Measurements from ENCODE around the gene MAP3K6.
"Not testable (repeated sequence)": the region's sequence is repeated elsewhere in the genome, so short reads cannot be mapped to it uniquely, and the experiment has no call there.

MAP3K6 gene

GRCh38 chr1:27395441-27396195, 28.9 kb upstream of the MAP3K6 start:
- DNase-seq = peak; percentile 92

GRCh38 chr1:27394925-27395324, 28.2 kb upstream of the MAP3K6 start:
- DNase-seq = no peak

- no peak for DNase-seq
Measured at GRCh38 chr1:27394282-27394658, 27.5 kb upstream of the MAP3K6 start.

GRCh38 chr1:27393641-27394281, 27.0 kb upstream of the MAP3K6 start:
- no peak for DNase-seq

GRCh38 chr1:27392778-27393635, 26.2 kb upstream of the MAP3K6 start:
- peak; percentile 69 for DNase-seq

GRCh38 chr1:27392096-27392777, 25.5 kb upstream of the MAP3K6 start, which contains the start of gene GPR3:
Gene GPR3, plus strand, starts transcription at chr1:27392622. Its CDS starts 1,177 bp downstream, at chr1:27393799.
- peak; percentile 98 for DNase-seq

GRCh38 chr1:27391511-27392095, 24.8 kb upstream of the MAP3K6 start:
- no peak for DNase-seq

- peak; percentile 89 for DNase-seq
Measured at GRCh38 chr1:27388337-27389005, 21.7 kb upstream of the MAP3K6 start.

- DNase-seq = not testable (repeated sequence)
Measured at GRCh38 chr1:27384797-27385196, 18.0 kb upstream of the MAP3K6 start.

- no peak for DNase-seq
Measured at GRCh38 chr1:27383661-27384060, 16.9 kb upstream of the MAP3K6 start.

- DNase-seq = no peak
Measured at GRCh38 chr1:27383039-27383605, 16.4 kb upstream of the MAP3K6 start, which contains the start of gene CD164L2. Gene CD164L2, minus strand, starts transcription at chr1:27383333. Its CDS starts 94 bp downstream, at chr1:27383239.

GRCh38 chr1:27381969-27382762, 15.4 kb upstream of the MAP3K6 start:
- no peak for DNase-seq

GRCh38 chr1:27380766-27381733, 14.3 kb upstream of the MAP3K6 start:
- no peak for DNase-seq

- DNase-seq = no peak
Measured at GRCh38 chr1:27380224-27380623, 13.5 kb upstream of the MAP3K6 start.

- no peak for DNase-seq
Measured at GRCh38 chr1:27379564-27380122, 12.9 kb upstream of the MAP3K6 start.

GRCh38 chr1:27377760-27378495, 11.2 kb upstream of the MAP3K6 start:
- DNase-seq = no peak

- no peak for DNase-seq
Measured at GRCh38 chr1:27374362-27375086, 7.8 kb upstream of the MAP3K6 start, which contains the start of gene FCN3. Gene FCN3, minus strand, starts transcription at chr1:27374824. Its CDS starts 6 bp downstream, at chr1:27374818.
